ENCODE measurements around the gene VPS13D. TPM values are rescaled to one million over a fixed set of nuclear protein-coding genes. Genes with fewer than 3 reads are reported as not detected.
A peak's percentile ranks its signal among the peaks of the same experiment; 100 is the strongest.

Gene VPS13D
- total and polyA plus RNA-seq, 4 donors: 10.2 to 68.3 (median 12.6) TPM

GRCh38 chr1:12527564-12527963, 297.7 kb downstream of the VPS13D start:
- no peak for DNase-seq (ENCODE audit: low spot score)
- H3K4me1 ChIP-seq (ENCODE audit: control insufficient read depth in 4 of 4, insufficient read depth in 4 of 4, low read length in 3 of 4): peaks cover 10 to 45% (median 30%) of the 10 kb centered on the region in 4 donors

More at GRCh38 chr1:12527564-12527963, 297.7 kb downstream of the VPS13D start:
- 45% methylated on average over 16 of the region's 16 CpGs for WGBS
- Histone ChIP-seq H3K27ac (ENCODE audit: low read depth in 1 of 2, low read length in 2 of 2) (peak overlapping the region; percentile 76 to 93), H3K27me3 (ENCODE audit: control insufficient read depth in 4 of 4, insufficient read depth in 4 of 4, low read length in 3 of 4) (no peaks in the 10 kb centered on the region), H3K36me3 (ENCODE audit: control insufficient read depth in 4 of 4, insufficient read depth in 3 of 4, low read depth in 1 of 4, low read length in 3 of 4) (no peaks in the 10 kb centered on the region), H3K9me3 (ENCODE audit: control insufficient read depth in 4 of 4, low read length in 3 of 4) (no peaks in the 10 kb centered on the region), H3K9ac (ENCODE audit: low read depth in 1 of 2, low read length in 2 of 2) (peak overlapping the region in 1 of 2 donors; percentile 54), H3K4me3 (ENCODE audit: low read depth in 1 of 3, low read length in 3 of 3) (peak overlapping the region; percentile 3 to 42 (median 12))
- TF ChIP-seq YY1 (IDR thresholded peaks at IDR 0.05) (no peak), NR2F2 (IDR thresholded peaks at IDR 0.05) (peak; percentile 48), ZBTB33 (IDR thresholded peaks at IDR 0.05) (no peak), RXRA (IDR thresholded peaks at IDR 0.05) (peak; percentile 89 to 90), SP1 (IDR thresholded peaks at IDR 0.05) (peak; percentile 67), RAD21 (IDR thresholded peaks at IDR 0.05) (peak in 1 of 2 donors; percentile 55), CTCF (IDR thresholded peaks at IDR 0.05; ENCODE audit: low read depth, low read length, missing input control) (no peak), TAF1 (conservative IDR thresholded peaks at IDR 0.05) (no peak), REST (IDR thresholded peaks at IDR 0.05) (peak; percentile 49), HNF4A (conservative IDR thresholded peaks at IDR 0.05) (peak; percentile 86 to 90), HNF4G (IDR thresholded peaks at IDR 0.05) (peak; percentile 71), EGR1 (IDR thresholded peaks at IDR 0.05; ENCODE audit: low read depth in 2 of 2) (peak in 1 of 2 donors; percentile 9), JUND (IDR thresholded peaks at IDR 0.05) (peak; percentile 44 to 56), MAX (IDR thresholded peaks at IDR 0.05) (no peak), FOXA2 (IDR thresholded peaks at IDR 0.05) (no peak), FOXA1 (IDR thresholded peaks at IDR 0.05) (no peak)

All from liver (tissue), 9 donors.